ENCODE measurements around the gene HS1BP3.

DNA sequence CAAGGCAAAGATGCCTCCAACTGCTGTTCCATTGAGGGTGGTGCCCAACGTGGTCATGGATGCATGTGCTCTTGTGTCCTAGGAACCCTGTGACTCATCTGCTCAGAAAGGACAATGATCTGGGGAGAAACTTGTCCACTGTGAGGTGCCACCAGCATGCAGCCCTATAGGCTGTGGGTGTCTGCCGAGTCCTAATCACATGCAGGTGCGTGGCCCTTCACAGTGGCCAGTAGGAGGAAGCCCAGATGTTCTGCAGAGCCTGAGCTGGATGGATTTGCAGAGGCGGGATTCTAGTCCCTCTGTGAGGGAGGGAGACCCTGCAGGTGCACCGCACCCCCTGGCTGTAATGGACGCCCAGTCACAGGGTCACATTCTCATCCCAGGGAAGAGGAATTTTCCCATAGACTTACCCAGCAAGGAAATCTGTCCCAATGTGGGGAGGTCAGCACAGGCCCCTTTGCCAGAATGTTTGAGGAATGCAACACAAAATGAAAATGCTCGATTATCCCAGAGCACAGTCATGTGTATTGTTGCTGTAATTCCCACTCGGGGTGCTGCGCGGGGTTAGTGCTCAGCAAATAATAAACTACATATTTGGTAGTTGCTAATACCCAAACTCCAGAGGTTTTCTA is 30.0 kb upstream of the HS1BP3 start:
- TF ChIP-seq, protein P1, sequence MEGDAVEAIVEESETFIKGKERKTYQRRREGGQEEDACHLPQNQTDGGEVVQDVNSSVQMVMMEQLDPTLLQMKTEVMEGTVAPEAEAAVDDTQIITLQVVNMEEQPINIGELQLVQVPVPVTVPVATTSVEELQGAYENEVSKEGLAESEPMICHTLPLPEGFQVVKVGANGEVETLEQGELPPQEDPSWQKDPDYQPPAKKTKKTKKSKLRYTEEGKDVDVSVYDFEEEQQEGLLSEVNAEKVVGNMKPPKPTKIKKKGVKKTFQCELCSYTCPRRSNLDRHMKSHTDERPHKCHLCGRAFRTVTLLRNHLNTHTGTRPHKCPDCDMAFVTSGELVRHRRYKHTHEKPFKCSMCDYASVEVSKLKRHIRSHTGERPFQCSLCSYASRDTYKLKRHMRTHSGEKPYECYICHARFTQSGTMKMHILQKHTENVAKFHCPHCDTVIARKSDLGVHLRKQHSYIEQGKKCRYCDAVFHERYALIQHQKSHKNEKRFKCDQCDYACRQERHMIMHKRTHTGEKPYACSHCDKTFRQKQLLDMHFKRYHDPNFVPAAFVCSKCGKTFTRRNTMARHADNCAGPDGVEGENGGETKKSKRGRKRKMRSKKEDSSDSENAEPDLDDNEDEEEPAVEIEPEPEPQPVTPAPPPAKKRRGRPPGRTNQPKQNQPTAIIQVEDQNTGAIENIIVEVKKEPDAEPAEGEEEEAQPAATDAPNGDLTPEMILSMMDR (IDR thresholded peaks at IDR 0.05): no peak
- TF ChIP-seq POLR2A (IDR thresholded peaks at IDR 0.05): no peak

Measured in thyroid gland (tissue), 4 donors.